GM21360 (cell line): ENCODE results near the gene UNC45B.
"Not testable (repeated sequence)": the region's sequence is repeated elsewhere in the genome, so short reads cannot be mapped to it uniquely, and the experiment has no call there.

Experiments used
- ATAC-seq: cut with Tn5 transposase; IDR thresholded peaks from one replicate; pipeline ENCODE4 v1.9.1; 2021; ENCODE audit warnings: mild to moderate bottlenecking, moderate library complexity; ENCODE audit not compliant: unreplicated experiment

The UNC45B gene

GRCh38 chr17:35169835-35170363 lies 22.3 kb downstream of the UNC45B start:
- no peak for ATAC-seq

GRCh38 chr17:35170968-35171771 lies 23.6 kb downstream of the UNC45B start:
- ATAC-seq = no peak

GRCh38 chr17:35171834-35172233 lies 24.2 kb downstream of the UNC45B start:
- ATAC-seq = no peak

GRCh38 chr17:35172321-35172720 lies 24.7 kb downstream of the UNC45B start:
- not testable (repeated sequence) for ATAC-seq

- no peak for ATAC-seq
These were observed 27.3 kb downstream of the UNC45B start for GRCh38 chr17:35174835-35175334.

GRCh38 chr17:35175638-35176415 lies 28.2 kb downstream of the UNC45B start:
- ATAC-seq = no peak

- ATAC-seq = no peak
These were observed 29.3 kb downstream of the UNC45B start for GRCh38 chr17:35176897-35177296.

- not testable (repeated sequence) for ATAC-seq
These were observed 31.8 kb downstream of the UNC45B start for GRCh38 chr17:35179379-35179778.

GRCh38 chr17:35183332-35183731 lies 35.7 kb downstream of the UNC45B start:
- no peak for ATAC-seq

GRCh38 chr17:35184274-35184673 lies 36.7 kb downstream of the UNC45B start:
- ATAC-seq = no peak

- ATAC-seq = no peak
These were observed 38.2 kb downstream of the UNC45B start for GRCh38 chr17:35185849-35186248.

- no peak for ATAC-seq
These were observed 39.9 kb downstream of the UNC45B start for GRCh38 chr17:35187481-35187880.

GRCh38 chr17:35188111-35188510 lies 40.5 kb downstream of the UNC45B start:
- no peak for ATAC-seq

GRCh38 chr17:35189291-35189690 lies 41.7 kb downstream of the UNC45B start:
- ATAC-seq = no peak

GRCh38 chr17:35191001-35191695 lies 43.5 kb downstream of the UNC45B start:
- ATAC-seq = no peak

GRCh38 chr17:35192708-35193107 lies 45.1 kb downstream of the UNC45B start:
- ATAC-seq = no peak

- ATAC-seq = not testable (repeated sequence)
These were observed 46.4 kb downstream of the UNC45B start, which contains the start of gene SLC35G3 for GRCh38 chr17:35194001-35194400. TSS of gene SLC35G3 (minus strand) at chr17:35194393. CDS start at chr17:35194307, 86 bp downstream.

GRCh38 chr17:35195062-35195461 lies 47.4 kb downstream of the UNC45B start:
- ATAC-seq = not testable (repeated sequence)

GRCh38 chr17:35202582-35202981 lies 55.0 kb downstream of the UNC45B start:
- ATAC-seq = not testable (repeated sequence)

GRCh38 chr17:35210741-35211140 lies 63.1 kb downstream of the UNC45B start:
- no peak for ATAC-seq

GRCh38 chr17:35212668-35213067 lies 65.1 kb downstream of the UNC45B start:
- ATAC-seq = no peak
